COLO829 (cell line): ENCODE data around the gene MRPS18B.
A peak's percentile ranks its signal among the peaks of the same experiment; 100 is the strongest.
"Not testable (repeated sequence)": the region's sequence is repeated elsewhere in the genome, so short reads cannot be mapped to it uniquely, and the experiment has no call there.

ENCODE experiments used
- DNase-seq: peaks from one replicate; pipeline ENCODE4 v3.0.0; 2012; ENCODE audit warnings: low spot score

The MRPS18B gene

DNA sequence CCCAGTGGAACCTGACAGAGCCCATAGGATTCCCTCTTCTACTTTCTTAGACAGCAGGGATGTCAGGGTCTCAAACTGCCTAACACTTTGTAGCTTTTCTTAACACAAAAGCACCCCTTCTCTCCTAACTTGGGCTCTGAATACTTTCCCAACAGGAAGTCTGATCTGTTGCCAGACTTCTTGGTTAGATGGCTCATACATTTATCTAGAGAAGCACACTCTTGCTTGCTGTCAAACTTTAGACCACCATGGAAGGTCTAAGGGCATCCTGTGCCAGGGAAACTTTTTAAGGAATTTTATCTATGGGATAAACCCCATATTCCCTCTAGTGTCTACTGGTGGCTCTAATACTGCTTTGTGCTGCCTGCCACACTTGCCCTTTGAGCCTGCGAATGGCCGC lies 26.0 kb downstream of the MRPS18B start:
- no peak for DNase-seq

DNA sequence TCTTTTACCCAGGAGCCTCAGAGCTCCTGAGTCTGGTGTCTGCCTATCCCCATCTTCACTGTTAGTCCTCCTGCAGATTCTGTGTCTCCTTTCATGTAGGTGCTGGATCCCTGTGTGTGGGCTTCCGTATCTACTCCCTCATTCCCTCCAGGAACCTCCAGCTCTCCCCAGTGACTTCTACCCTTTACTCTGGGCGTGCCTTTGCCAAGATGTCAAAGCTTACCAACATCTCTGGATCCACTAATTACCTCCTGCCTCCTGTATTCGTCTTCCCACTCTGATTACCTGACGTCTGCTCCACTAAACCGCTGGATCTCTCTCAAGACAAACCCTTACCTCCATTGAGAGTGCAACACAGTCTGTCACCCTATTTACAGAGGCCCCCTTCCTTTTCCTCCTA lies 27.1 kb downstream of the MRPS18B start:
- DNase-seq: no peak

DNA sequence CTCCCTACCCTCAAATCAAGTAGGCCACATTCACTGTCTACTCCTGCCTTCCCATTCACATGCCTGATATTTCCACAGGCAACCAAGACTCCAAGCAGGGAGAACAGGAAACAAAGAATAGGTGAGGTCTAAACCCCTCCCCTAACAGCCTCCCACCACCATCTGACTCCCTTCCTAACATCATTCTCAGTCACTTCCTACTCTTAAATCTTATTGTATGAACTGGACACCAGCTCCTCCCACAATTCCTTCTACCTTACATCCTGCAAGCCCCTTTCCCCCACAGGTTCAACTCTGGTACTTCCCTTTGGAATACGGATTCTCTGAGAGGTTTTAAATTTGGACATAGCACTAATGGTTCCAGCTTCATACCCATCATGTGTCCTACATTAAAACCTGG lies 28.3 kb downstream of the MRPS18B start:
- DNase-seq: no peak

DNA sequence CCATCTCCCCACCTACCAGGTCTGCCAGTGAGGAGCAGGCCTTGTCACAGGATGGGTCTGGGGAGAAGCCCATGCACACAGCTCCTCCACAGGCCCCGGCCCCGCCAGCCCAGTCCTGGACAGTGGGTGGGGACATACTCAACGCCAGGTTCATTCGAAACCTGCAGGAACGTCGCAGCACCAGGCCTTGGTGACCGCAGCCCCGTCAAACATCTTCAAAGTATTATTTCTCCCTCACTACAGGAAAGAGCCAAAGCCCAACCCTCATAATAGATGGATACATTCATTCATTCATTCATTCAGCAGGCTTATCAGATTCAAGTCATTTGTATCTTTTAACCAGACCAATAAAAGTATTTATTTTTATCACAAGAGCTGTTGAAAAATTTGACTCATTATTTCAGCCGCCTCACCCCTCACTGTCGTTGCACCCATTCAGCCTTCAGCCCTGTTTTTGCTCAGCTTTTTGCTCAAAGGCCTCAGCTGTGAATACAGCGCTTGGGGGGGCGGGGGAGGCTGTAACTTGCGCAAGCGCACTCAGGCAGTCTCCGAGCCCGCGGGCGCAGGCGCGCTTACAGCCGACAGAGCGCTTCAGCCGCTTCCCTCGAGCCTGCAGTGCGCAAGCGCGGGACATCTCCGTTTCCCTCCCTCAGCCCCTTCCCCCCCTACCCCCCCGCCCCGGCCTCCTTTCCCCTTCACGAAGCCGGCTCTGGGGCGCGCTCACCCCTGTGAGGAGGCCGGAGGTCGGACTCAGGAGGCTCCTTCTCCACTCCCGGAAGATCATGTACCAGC lies 29.0 kb downstream of the MRPS18B start, which contains the start of gene C6orf136:
Gene C6orf136, plus strand, starts transcription at position 684 of the 792 bp plus-strand sequence. Its CDS starts 99 bp downstream, at position 783.
- DNase-seq: peak; percentile 99

DNA sequence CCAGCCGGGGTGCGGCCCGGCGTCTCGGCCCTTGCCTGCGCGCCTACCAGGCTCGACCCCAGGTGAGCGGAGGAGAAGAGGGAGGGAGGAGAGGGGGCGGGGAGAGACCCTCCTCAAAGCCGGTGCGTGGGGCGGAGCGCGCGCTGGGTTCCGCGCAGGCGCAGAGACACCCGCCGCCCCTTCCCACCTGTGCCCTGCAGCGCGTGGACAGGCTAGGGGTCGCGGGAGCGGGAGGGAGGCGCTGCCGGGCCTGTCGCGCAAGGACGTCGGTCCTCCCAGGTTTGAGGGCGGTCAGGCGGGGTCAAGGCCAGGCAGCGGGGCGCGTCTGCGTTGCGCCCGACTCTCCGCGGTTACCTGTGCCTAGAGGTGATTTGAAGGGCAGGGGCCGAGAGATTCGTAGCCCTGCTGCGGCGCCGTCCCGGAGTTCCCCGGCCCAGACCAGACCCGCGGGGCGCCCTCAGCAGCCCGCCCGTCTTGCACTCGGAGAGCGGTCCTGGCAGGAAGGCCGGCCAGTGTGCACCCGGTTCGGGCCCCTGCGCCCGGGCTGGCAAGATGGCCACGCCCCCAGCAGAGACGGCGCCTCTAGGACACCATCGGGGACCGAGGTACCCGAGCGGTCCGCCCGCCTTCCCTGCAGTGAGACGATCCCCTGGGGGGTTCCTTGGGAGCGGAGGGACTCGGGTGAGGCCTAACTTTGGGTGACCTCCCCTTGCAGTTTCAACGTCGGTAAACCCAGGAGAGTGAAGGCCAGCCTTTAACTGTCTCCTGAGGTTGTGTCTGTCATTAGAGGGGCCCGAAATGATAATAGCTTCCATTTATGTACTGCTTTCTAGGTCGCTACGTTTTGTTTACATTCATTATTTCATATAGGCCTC lies 29.8 kb downstream of the MRPS18B start:
- peak; percentile 74 for DNase-seq

DNA sequence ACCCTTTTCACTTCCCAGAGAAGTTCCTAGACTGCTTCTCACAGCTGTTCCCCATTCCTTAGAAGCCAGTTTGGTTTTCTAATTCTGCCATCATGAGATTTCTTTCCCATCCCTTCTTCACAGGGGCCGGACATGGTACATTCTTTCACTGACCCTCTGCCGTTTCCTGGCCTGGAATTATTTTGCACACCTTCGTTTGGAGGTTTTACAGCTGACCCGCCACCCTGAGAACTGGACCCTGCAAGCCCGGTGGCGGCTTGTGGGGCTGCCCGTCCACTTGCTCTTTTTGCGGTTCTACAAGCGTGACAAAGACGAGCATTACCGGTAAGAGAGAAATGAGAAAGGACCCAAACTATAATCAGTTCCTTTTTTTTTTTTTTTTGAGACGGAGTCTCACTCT lies 33.5 kb downstream of the MRPS18B start:
- no peak for DNase-seq

DNA sequence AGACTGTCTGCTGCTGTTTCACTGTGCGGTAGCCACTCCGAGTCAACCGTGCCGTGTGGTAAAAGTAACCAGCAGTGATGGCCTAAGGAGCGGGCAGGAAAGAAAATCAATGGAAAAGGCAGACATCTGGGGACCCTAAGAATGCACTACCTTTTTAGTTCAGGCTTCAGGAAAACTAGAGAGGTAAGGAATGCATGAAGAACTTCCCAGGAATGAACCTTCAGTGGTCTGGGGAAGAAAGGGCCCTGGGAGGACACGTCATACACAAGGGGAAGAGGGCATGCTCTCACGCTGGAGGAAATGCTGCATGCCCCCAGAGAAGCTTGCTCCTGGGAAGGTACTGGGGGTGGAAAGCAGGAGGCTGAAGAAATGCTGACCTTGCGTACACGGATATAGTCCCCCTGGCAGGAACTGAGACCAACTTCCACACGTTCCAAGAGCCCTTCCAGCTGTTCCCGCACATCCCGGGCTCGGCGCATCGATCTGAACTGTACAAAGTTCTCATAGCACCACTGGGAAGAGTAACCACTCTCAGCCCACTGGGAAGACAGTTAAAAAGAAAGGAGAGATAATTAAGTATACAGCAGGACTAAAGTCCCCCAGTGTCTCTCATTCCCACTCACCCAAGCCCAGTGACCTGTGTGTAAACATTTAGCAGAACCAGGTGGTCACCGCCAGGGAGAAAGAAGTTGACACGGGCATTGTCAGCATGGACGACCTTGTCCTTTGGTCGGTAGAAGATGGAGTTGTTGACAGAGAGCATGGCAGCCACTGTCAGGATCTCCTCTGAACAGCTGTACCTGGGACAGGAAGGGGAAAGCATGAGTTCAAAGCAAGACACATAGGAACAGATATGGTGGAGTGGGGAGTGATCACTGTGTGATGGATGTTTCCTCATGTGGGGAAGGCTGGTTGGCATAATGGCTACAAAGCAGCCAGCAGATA lies 37.4 kb downstream of the MRPS18B start:
- no peak for DNase-seq

DNA sequence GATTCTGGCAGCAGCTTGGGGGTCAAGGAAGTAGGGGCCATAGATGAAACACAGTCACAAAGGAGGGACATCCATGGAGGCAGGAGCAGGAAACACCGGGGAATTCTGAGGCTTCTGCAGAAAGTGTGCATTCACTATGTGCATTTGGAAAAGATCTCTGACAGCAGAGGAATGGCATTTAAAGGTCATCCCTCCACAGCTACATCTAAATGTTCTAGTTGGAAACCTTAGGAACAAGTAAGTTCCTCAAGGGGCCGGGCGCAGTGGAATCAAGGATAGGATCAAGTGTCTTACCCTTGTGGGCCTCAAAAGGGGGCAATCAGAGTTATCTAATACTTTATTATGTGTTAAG lies 38.1 kb downstream of the MRPS18B start:
- DNase-seq: no peak

DNA sequence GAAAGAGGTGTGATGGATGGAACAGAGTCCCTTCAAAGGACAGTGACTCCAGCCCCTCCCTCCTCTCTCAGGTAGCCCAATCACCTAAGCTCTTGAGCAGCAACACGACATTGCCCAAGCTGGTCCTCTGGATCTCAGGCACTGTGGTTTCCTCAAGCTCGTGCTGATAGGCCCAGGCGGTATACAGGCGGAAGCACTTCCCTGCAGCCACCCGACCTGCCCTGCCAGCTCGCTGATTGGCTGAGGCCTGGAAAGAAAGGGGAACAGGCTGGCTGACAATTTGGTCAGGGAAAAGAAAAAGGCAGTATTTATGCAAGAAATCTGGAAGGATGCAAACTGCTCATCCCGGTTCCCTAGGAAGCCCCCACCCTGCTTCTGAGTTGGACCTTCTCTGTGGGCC lies 38.9 kb downstream of the MRPS18B start:
- DNase-seq: no peak

DNA sequence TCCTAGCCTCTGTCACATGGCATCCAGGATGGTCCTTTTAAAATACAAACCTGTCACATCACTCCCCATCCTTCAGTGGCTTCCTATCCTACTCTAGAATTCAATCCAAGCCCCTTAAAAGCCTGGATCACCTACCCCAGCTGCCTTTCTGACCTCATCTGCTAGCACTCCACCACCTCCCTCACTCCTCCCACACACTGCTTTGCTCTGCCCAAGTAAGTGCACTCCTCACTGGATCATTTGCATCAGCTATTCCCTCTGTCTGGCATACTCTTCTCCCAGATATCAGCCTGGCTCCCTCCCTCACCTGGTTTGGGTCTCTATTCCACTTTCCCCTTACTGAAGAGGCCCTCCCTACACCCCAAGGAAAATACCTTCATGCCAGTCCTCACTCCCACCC lies 39.8 kb downstream of the MRPS18B start:
- no peak for DNase-seq

DNA sequence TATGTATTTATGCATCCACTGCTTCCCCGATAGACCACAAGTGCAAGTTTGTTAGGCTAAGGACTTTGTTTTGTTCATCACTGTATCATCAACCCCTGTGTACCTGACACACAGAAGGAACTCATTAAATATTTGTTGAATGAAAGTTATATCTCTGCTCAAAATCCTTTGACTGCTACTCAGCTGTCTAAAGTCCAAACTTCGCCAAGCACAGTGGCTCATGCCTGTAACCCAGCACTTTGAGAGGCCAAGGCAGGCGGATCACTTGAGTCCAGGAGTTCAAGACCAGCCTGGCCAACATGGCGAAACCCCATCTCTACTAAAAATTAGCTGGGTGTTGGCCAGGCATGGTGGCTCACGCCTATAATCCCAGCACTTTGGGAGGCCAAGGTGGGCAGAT lies 40.3 kb downstream of the MRPS18B start:
- DNase-seq: not testable (repeated sequence)

DNA sequence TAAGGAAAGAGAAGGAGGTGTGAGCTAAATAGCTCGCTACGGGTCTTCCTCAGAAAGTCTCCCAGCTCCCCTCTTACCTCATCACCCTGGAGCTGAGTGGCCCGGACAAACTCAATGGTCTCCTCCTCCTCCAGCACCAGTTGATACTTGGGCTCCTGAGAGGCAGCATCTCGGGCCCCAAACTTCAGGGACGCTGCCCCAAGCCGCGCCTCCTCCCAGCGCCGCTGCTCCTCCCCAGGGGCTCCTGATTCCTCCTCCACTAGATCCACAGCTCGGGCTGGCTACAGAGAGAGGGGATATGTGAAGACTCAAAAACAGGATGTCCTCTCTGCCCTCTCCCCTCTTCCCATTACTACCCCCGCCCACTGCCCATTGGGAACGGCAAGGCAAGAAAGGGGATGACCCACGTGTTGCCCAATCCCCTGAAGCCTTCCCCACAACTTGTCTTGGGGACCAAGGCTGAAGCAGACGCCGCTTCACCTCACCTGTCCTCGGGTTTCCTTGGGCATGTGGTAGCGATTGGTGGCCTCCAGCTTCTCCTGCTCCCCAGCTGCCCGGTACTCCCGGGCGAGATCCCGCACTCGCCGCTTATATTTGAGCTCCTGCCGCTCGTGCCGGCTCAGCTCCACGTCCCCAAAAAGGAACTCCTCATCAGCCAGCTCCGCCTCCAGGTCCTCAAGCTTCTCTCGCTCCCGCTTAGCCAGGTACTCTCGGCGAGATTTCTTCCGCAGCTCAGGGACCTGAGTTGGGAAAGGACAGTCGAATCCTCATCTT lies 47.5 kb downstream of the MRPS18B start:
- no peak for DNase-seq

DNA sequence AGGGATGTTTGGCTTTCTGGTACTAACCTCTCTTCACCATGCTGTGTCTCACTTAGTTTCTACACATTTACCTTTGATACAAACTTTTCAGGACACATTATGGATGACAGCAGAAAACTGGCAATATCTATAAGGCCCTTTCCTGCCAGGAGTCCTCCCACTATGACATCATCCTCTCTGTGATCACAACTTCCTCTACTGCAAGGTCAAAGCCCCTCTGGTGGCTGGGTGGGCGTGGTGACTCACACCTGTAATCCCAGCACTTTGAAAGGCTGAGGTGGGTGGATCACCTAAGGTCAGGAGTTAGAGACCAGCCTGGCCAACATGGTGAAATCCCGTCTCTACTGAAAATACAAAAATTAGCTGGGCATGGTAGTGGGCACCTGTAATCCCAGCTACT lies 48.7 kb downstream of the MRPS18B start:
- DNase-seq: not testable (repeated sequence)

DNA sequence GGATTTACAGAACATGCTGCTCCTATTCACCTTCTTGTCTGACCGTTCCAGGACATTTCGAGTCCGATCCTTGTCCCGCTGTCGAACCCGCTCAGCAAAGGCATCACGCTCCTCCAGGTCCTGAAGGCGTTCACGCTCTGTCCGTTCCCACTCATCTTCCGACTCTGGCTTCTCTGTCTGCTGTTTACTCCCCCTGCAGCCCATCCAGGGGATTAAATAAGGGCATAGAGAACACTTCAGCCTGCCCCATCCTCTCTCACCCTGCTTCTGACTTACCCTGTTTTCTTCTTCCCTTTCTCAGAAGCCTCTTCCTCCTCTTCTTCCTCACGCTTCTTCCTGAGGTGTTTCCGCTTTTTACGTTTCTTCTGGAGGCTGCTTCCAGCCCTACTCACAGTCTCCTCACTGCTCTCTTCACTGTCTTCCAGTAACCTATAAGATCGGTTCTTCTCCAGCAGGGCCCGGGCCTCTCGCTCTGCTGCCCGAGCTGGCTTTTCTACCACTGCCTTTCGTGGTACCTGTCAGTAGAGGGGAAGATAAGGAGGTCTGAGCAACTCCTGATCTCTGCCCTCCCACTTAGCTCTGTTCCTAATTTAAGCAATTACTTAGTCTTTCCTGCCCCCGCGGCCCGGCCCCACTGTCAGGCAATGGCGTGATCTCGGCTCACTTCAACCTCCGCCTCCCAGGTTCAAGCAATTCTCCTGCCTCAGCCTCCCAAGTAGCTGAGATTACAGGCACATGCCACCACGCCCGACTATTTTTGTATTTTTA lies 53.3 kb downstream of the MRPS18B start:
- DNase-seq: no peak

DNA sequence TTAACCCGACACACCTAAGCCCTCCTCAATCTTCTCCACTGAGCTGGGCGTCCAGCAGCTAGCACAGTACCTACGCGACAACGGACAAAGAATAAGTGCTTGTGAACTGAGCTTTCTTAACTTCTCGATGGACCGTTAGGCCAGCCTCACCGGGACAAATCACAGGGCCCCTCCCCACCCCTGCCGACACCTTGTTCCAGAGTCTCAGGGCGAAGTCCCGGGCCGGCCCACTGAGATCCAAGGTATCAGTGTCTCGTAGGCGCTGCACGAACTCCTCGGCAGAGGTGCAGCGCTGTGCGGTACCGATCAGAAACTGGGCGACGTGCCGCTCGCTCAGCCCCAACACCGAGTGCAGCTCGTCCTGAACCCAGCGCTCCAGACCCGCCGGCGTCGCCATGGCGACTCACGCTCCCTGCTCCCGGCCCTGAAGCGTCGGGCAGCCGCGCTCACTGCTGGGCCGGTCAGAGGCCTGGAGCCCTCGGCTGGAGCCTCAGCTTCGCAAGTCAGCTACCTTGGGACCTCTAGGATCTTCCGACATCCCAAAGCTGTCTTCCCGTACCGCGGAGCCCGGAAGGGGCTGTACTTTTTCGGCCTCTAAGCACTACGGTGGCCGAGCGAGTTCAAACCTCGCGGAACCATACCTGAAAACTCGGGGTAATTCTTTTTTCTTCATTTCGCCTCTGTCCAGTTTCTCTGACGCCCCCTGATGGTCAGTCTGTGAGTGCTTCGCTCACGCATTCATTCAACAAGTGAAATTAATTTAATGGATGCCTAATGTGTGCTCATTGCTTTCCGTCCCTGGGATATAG lies 55.0 kb downstream of the MRPS18B start, which contains the start of gene DHX16:
Gene DHX16, minus strand, starts transcription at position 562 of the 809 bp plus-strand sequence. Its CDS starts 165 bp downstream, at position 397.
- peak; percentile 98 for DNase-seq
